ENCODE measurements around the gene NLN.
A peak's percentile ranks its signal among the peaks of the same experiment; 100 is the strongest.
"Not testable (repeated sequence)": the region's sequence is repeated elsewhere in the genome, so short reads cannot be mapped to it uniquely, and the experiment has no call there.

Gene NLN

DNA sequence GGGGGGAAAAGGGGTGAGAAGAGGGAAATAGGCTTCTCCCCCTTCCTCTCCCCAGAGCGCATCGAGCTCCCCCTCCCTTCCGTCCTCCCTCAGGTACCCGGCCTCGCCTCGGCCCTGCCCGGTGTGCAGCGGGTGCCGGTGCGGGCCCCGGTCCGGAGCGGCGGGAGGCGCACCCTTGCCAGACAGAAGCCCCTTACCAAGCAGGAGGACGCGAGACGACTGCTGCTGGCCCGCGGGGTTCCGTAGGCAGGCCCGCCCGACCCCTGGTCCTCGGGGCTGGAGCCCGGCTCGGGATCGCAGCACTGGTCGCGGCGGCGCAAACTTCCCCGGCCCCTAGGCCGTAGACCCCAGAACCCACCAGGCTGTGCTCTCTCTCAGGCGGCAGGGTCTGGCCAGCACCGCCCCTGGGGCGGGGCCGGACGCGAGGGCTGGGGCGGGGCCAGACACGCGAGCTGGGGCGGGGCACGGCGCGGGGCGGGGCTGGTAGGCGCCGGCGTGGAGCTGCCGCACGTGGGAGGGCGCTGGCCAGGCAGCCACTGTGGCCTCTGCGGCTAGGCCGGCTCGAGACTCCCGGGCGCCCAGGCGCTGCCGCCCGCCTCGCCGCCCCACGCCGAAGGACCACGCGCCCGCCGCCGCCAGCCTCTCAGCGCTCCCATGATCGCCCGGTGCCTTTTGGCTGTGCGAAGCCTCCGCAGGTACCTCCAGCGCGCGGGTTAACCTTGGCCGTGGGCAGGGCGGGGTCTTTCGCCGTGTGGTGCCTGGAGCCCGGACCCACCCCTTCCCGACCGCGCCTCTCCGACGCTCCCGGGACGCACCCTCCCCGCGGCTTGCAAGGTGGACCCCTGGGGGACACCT is at the start of gene NLN, which contains the start of gene SGTB:
NLN (plus strand) TSS at position 486 of the 855 bp plus-strand sequence; CDS start at position 655, 169 bp downstream.
SGTB (minus strand) TSS at position 390 of the 855 bp plus-strand sequence. CDS start 1,302 bp downstream, outside the sequence.
- H3K27ac ChIP-seq: peak within 1 kb of the TSS; percentile 86

DNA sequence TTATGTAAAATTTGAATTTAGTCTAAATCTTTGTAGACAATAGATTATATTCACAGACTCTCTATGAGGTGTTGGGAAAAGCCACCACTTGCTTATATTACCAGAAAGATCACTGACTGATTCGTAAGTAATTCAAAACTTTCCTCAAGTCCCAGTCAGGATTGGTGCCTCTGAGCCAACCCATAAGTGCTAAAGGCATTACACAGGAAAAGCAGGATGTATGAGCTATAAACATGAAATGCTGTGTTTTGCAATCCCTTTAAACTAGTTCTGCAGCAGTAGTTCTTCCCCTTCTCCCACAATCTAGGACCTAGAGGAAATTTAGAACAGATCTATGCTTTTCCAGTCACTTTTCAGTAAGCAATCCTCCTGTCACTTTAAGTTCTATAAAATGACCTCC is 49.2 kb upstream of the NLN start:
- TF ChIP-seq ZFX (IDR thresholded peaks at IDR 0.05): no peak
- TF ChIP-seq, protein P1, sequence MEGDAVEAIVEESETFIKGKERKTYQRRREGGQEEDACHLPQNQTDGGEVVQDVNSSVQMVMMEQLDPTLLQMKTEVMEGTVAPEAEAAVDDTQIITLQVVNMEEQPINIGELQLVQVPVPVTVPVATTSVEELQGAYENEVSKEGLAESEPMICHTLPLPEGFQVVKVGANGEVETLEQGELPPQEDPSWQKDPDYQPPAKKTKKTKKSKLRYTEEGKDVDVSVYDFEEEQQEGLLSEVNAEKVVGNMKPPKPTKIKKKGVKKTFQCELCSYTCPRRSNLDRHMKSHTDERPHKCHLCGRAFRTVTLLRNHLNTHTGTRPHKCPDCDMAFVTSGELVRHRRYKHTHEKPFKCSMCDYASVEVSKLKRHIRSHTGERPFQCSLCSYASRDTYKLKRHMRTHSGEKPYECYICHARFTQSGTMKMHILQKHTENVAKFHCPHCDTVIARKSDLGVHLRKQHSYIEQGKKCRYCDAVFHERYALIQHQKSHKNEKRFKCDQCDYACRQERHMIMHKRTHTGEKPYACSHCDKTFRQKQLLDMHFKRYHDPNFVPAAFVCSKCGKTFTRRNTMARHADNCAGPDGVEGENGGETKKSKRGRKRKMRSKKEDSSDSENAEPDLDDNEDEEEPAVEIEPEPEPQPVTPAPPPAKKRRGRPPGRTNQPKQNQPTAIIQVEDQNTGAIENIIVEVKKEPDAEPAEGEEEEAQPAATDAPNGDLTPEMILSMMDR (conservative IDR thresholded peaks at IDR 0.05): no peak
- no peak overlapping the region for H3K27ac ChIP-seq

More for the DNA sequence above, at the start of gene NLN, which contains the start of gene SGTB:
- TF ChIP-seq, protein P1 (conservative IDR thresholded peaks at IDR 0.05): no peak
- TF ChIP-seq ZFX (IDR thresholded peaks at IDR 0.05): peak; percentile 70

DNA sequence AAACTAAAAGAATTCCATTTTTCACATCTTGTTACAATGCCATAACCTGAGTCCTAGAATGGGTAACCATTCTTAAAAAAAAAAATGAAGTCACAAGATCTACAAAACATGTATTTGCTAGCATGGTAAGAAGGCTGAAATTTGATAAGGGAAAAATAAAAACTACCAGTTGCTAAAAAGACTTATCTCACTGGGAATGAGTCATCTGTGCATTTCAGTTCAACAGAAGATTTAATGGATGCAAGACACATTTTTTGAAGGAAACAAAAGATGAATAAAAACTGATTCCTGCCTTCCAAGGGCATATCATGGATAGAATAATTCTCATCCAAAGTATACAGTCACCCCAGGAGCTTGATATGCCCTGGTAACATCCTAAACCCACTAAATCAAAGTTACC is 47.3 kb upstream of the NLN start:
- TF ChIP-seq, protein P1 (conservative IDR thresholded peaks at IDR 0.05): no peak
- no peak for TF ChIP-seq ZFX (IDR thresholded peaks at IDR 0.05)
- H3K27ac ChIP-seq: no peak overlapping the region

- not testable (repeated sequence) for H3K27ac ChIP-seq
Measured at GRCh38 chr5:65676056-65676455, 45.9 kb upstream of the NLN start.

- TF ChIP-seq, protein P1 (conservative IDR thresholded peaks at IDR 0.05): no peak
- TF ChIP-seq ZFX (IDR thresholded peaks at IDR 0.05): no peak
Measured at GRCh38 chr5:65682148-65682547, 39.9 kb upstream of the NLN start.

DNA sequence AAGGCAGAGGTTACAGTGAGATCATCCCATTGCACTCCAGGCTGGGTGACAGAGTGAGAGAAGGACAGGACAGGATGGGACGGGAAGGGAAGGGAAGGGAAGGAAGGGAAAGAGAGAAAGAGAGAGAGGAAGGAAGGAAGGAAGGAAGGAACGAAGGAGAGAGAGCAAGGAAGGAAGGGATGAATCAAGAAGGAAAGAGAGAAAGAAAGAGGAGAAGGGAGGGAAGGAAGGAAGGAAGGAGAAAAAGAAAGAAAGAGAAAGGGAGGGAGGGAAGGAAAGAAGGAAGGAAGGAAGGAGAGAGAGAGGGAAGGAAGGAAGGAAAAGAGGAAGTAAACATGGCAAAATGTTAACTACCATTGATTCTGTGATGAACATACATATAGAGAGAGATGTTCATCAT is 28.9 kb upstream of the NLN start:
- H3K27ac ChIP-seq: no peak overlapping the region
- TF ChIP-seq, protein P1 (conservative IDR thresholded peaks at IDR 0.05): no peak
- TF ChIP-seq ZFX (IDR thresholded peaks at IDR 0.05): no peak

More at GRCh38 chr5:65682148-65682547, 39.9 kb upstream of the NLN start:
- H3K27ac ChIP-seq: no peak overlapping the region

GRCh38 chr5:65695162-65695755 is 26.7 kb upstream of the NLN start:
- no peak overlapping the region for H3K27ac ChIP-seq

More at GRCh38 chr5:65695162-65695755, 26.7 kb upstream of the NLN start:
- TF ChIP-seq ZFX (IDR thresholded peaks at IDR 0.05): no peak
- TF ChIP-seq, protein P1 (conservative IDR thresholded peaks at IDR 0.05): no peak
